HepG2 (cell line): Measurements from ENCODE around the gene HHATL.

Experiments
- EZH2 ChIP-seq: conservative IDR thresholded peaks from 2 replicates; pipeline ENCODE4 v1.6.1; 2012; ENCODE audit warnings: mild to moderate bottlenecking, low read depth, low read length, moderate library complexity
- ZNF264 ChIP-seq: sonication (generic); formaldehyde crosslinking; IDR thresholded peaks from 2 replicates; pipeline ENCODE4 v1.4.0; 2020; ENCODE audit warnings: missing genetic modification reagents
- TF ChIP-seq, protein P1 (sequence below): sonication (generic); formaldehyde crosslinking; IDR thresholded peaks from 2 replicates; pipeline ENCODE4 v1.5.0; 2020; ENCODE audit warnings: mild to moderate bottlenecking, missing genetic modification reagents, moderate library complexity
- TF ChIP-seq, protein P2 (sequence below): sonication (generic); formaldehyde crosslinking; IDR thresholded peaks from 2 replicates; pipeline ENCODE4 v1.8.0; 2022; ENCODE audit warnings: mild to moderate bottlenecking, missing genetic modification reagents, moderate library complexity

DNA sequence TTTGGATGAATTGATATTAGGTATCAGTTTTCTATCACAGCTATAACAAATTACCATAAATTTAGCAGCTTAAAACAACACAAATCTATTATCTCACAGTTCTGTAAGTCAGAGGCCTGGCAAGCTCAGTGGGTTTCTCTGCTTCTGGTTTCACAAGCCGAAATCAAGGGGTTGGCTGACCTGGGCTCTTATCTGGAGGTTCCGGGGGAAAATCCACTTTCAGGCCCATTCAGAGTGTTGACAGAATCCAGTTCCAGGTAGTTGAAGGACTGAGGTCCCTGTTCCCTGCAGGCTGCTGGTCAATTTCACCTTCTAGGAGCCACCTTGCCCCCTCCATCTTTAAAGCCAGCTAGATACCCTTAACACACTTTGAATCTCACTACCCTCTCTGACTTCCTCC lies 11.1 kb upstream of the HHATL start:
- no peak for TF ChIP-seq EZH2
- TF ChIP-seq, protein P1, sequence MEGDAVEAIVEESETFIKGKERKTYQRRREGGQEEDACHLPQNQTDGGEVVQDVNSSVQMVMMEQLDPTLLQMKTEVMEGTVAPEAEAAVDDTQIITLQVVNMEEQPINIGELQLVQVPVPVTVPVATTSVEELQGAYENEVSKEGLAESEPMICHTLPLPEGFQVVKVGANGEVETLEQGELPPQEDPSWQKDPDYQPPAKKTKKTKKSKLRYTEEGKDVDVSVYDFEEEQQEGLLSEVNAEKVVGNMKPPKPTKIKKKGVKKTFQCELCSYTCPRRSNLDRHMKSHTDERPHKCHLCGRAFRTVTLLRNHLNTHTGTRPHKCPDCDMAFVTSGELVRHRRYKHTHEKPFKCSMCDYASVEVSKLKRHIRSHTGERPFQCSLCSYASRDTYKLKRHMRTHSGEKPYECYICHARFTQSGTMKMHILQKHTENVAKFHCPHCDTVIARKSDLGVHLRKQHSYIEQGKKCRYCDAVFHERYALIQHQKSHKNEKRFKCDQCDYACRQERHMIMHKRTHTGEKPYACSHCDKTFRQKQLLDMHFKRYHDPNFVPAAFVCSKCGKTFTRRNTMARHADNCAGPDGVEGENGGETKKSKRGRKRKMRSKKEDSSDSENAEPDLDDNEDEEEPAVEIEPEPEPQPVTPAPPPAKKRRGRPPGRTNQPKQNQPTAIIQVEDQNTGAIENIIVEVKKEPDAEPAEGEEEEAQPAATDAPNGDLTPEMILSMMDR (CRISPR knock-in tag), result no peak
- TF ChIP-seq, protein P2, sequence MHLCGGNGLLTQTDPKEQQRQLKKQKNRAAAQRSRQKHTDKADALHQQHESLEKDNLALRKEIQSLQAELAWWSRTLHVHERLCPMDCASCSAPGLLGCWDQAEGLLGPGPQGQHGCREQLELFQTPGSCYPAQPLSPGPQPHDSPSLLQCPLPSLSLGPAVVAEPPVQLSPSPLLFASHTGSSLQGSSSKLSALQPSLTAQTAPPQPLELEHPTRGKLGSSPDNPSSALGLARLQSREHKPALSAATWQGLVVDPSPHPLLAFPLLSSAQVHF (CRISPR knock-in tag), result no peak
- no peak for TF ChIP-seq ZNF264 (CRISPR knock-in tag)
